Fibroblast of lung (primary cell): Measurements from ENCODE around the gene PABPN1.

Experiments
- EZH2 ChIP-seq: IDR thresholded peaks from 2 replicates; pipeline ENCODE4 v1.5.1; 2012; ENCODE audit warnings: low read length, control low read depth, mild to moderate bottlenecking; ENCODE audit errors: missing control alignments
- TF ChIP-seq, protein P1 (sequence below), 2 donors: IDR thresholded peaks in 1 of 2; conservative IDR thresholded peaks in 1 of 2; 1 replicate in 1 of 2; 2 replicates in 1 of 2; pipeline ENCODE4 v1.5.1; 2011 to 2012; ENCODE audit warnings: low read length in 2 of 2, control low read depth in 1 of 2, inconsistent platforms in 1 of 2, low read depth in 1 of 2, mild to moderate bottlenecking in 1 of 2

DNA sequence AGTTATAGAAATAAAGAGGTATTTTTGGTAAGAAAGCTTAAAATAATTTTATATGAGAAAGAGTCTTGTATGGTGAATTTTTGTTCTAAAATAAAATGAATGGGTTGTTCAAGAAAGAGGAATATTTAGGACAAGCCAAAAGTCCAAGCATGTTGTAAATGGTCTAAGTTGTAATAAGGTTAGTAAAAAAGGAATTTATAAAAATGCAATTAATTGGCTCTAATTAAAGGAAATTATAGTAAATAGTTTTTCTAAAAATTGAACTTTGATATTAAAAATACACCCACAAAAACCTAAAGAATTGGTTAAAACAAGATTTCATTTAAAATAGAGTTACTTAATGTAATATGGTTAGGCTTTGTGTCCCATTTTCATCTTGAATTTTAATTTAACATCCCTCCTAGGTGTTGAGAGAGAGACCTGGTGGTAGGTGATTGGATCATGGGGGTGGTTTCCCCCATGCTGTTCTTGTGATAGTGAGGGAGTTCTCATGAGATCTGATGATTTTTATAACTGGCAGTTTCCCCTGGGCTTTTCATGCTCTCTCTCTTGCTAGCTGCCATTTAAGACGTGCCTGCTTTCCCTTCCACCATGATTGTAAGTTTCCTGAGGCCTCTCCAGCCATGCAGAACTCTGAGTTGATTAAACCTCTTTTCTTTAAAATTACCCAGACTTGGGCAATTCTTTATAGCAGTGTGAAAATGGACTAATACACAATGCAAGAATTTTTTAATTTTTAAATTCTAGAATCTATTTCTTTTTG lies 18.4 kb downstream of the PABPN1 start:
- TF ChIP-seq, protein P1, sequence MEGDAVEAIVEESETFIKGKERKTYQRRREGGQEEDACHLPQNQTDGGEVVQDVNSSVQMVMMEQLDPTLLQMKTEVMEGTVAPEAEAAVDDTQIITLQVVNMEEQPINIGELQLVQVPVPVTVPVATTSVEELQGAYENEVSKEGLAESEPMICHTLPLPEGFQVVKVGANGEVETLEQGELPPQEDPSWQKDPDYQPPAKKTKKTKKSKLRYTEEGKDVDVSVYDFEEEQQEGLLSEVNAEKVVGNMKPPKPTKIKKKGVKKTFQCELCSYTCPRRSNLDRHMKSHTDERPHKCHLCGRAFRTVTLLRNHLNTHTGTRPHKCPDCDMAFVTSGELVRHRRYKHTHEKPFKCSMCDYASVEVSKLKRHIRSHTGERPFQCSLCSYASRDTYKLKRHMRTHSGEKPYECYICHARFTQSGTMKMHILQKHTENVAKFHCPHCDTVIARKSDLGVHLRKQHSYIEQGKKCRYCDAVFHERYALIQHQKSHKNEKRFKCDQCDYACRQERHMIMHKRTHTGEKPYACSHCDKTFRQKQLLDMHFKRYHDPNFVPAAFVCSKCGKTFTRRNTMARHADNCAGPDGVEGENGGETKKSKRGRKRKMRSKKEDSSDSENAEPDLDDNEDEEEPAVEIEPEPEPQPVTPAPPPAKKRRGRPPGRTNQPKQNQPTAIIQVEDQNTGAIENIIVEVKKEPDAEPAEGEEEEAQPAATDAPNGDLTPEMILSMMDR (conservative IDR thresholded peaks at IDR 0.05 in 1 of 2, IDR thresholded peaks at IDR 0.05 in 1 of 2; ENCODE audit: low read depth in 1 of 2, low read length in 2 of 2): no peak
- TF ChIP-seq EZH2: no peak
